Measurements from ENCODE around the gene ZFHX3.
"Not testable (repeated sequence)": the region's sequence is repeated elsewhere in the genome, so short reads cannot be mapped to it uniquely, and the experiment has no call there.

The ZFHX3 gene

GRCh38 chr16:73019457-73020362 is 28.2 kb downstream of the ZFHX3 start:
- no peak for DNase-seq
- no peaks in the 10 kb centered on the region for H3K36me3 Mint-ChIP-seq
- no peak overlapping the region for H3K27ac Mint-ChIP-seq
- H3K4me3 Mint-ChIP-seq: no peak overlapping the region
- no peaks in the 10 kb centered on the region for H3K9me3 Mint-ChIP-seq
- CTCF ChIA-PET: no interaction called here
- H3K27me3 Mint-ChIP-seq: peaks cover 5% of the 10 kb centered on the region
- H3K4me1 Mint-ChIP-seq: no peaks in the 10 kb centered on the region

- Mint-ChIP-seq H3K27ac (no peak overlapping the region), H3K4me1 (no peaks in the 10 kb centered on the region), H3K27me3 (peaks cover 5% of the 10 kb centered on the region), H3K9me3 (no peaks in the 10 kb centered on the region), H3K36me3 (no peaks in the 10 kb centered on the region), H3K4me3 (no peak overlapping the region)
- no peak for DNase-seq
- CTCF ChIA-PET: no interaction called here
Measured at GRCh38 chr16:73018821-73019456, 29.0 kb downstream of the ZFHX3 start.

- H3K4me3 Mint-ChIP-seq: no peak overlapping the region
- CTCF ChIA-PET: no interaction called here
- no peak overlapping the region for H3K27ac Mint-ChIP-seq
- DNase-seq: no peak
- H3K9me3 Mint-ChIP-seq: no peaks in the 10 kb centered on the region
- H3K36me3 Mint-ChIP-seq: no peaks in the 10 kb centered on the region
- peaks cover 5% of the 10 kb centered on the region for H3K27me3 Mint-ChIP-seq
- no peaks in the 10 kb centered on the region for H3K4me1 Mint-ChIP-seq
Measured at GRCh38 chr16:73017321-73017720, 30.6 kb downstream of the ZFHX3 start.

- H3K9me3 Mint-ChIP-seq: no peaks in the 10 kb centered on the region
- peaks cover 5% of the 10 kb centered on the region for H3K27me3 Mint-ChIP-seq
- no peaks in the 10 kb centered on the region for H3K36me3 Mint-ChIP-seq
- DNase-seq: no peak
- H3K4me1 Mint-ChIP-seq: no peaks in the 10 kb centered on the region
- CTCF ChIA-PET: no interaction called here
- no peak overlapping the region for H3K4me3 Mint-ChIP-seq
- no peak overlapping the region for H3K27ac Mint-ChIP-seq
Measured at GRCh38 chr16:73016488-73016830, 31.5 kb downstream of the ZFHX3 start.

- Mint-ChIP-seq H3K4me3 (no peak overlapping the region), H3K9me3 (no peaks in the 10 kb centered on the region)
- DNase-seq: no peak
Measured at GRCh38 chr16:73015612-73016487, 32.1 kb downstream of the ZFHX3 start.

GRCh38 chr16:73014768-73015167 is 33.2 kb downstream of the ZFHX3 start:
- CTCF ChIA-PET: no interaction called here
- no peak overlapping the region for H3K27ac Mint-ChIP-seq
- no peaks in the 10 kb centered on the region for H3K36me3 Mint-ChIP-seq
- H3K27me3 Mint-ChIP-seq: peaks cover 12% of the 10 kb centered on the region
- H3K4me3 Mint-ChIP-seq: no peak overlapping the region
- no peak for DNase-seq
- no peaks in the 10 kb centered on the region for H3K9me3 Mint-ChIP-seq
- no peaks in the 10 kb centered on the region for H3K4me1 Mint-ChIP-seq

More at GRCh38 chr16:73015612-73016487, 32.1 kb downstream of the ZFHX3 start:
- CTCF ChIA-PET: no interaction called here
- H3K4me1 Mint-ChIP-seq: no peaks in the 10 kb centered on the region
- H3K27me3 Mint-ChIP-seq: peaks cover 5% of the 10 kb centered on the region
- H3K27ac Mint-ChIP-seq: no peak overlapping the region
- H3K36me3 Mint-ChIP-seq: no peaks in the 10 kb centered on the region

- Mint-ChIP-seq H3K36me3 (no peaks in the 10 kb centered on the region), H3K4me3 (no peak overlapping the region), H3K9me3 (no peaks in the 10 kb centered on the region), H3K27ac (no peak overlapping the region), H3K4me1 (no peaks in the 10 kb centered on the region), H3K27me3 (peaks cover 12% of the 10 kb centered on the region)
- CTCF ChIA-PET: no interaction called here
- DNase-seq: no peak
Measured at GRCh38 chr16:73013974-73014373, 34.0 kb downstream of the ZFHX3 start.

- Mint-ChIP-seq H3K4me1 (no peaks in the 10 kb centered on the region), H3K36me3 (no peaks in the 10 kb centered on the region), H3K4me3 (no peak overlapping the region), H3K27me3 (peaks cover 10% of the 10 kb centered on the region), H3K27ac (no peak overlapping the region), H3K9me3 (no peaks in the 10 kb centered on the region)
- DNase-seq: no peak
- CTCF ChIA-PET: interaction anchor here (1.6 kb wide), 1 partner anchor 179 kb away, joined by 3 read pairs; no protein-coding TSS in a partner anchor
Measured at GRCh38 chr16:73012341-73012740, 35.6 kb downstream of the ZFHX3 start.

GRCh38 chr16:73011926-73012325 is 36.0 kb downstream of the ZFHX3 start:
- H3K9me3 Mint-ChIP-seq: no peaks in the 10 kb centered on the region
- CTCF ChIA-PET: interaction anchor here (1.6 kb wide), 1 partner anchor 179 kb away, joined by 3 read pairs; no protein-coding TSS in a partner anchor
- no peak overlapping the region for H3K27ac Mint-ChIP-seq
- no peak for DNase-seq
- no peaks in the 10 kb centered on the region for H3K36me3 Mint-ChIP-seq
- H3K27me3 Mint-ChIP-seq: peaks cover 7% of the 10 kb centered on the region
- H3K4me1 Mint-ChIP-seq: no peaks in the 10 kb centered on the region
- H3K4me3 Mint-ChIP-seq: no peak overlapping the region

GRCh38 chr16:73010150-73010676 is 37.7 kb downstream of the ZFHX3 start:
- CTCF ChIA-PET: no interaction called here
- no peak for DNase-seq
- no peaks in the 10 kb centered on the region for H3K36me3 Mint-ChIP-seq
- no peaks in the 10 kb centered on the region for H3K4me1 Mint-ChIP-seq
- H3K27me3 Mint-ChIP-seq: peaks cover 11% of the 10 kb centered on the region
- no peaks in the 10 kb centered on the region for H3K9me3 Mint-ChIP-seq
- H3K4me3 Mint-ChIP-seq: no peak overlapping the region
- no peak overlapping the region for H3K27ac Mint-ChIP-seq

GRCh38 chr16:73009710-73010109 is 38.2 kb downstream of the ZFHX3 start:
- peaks cover 11% of the 10 kb centered on the region for H3K27me3 Mint-ChIP-seq
- H3K9me3 Mint-ChIP-seq, CTCF ChIA-PET, H3K27ac Mint-ChIP-seq, H3K36me3 Mint-ChIP-seq, H3K4me1 Mint-ChIP-seq, DNase-seq, H3K4me3 Mint-ChIP-seq: not testable (repeated sequence)

- peaks cover 11% of the 10 kb centered on the region for H3K27me3 Mint-ChIP-seq
- H3K36me3 Mint-ChIP-seq: no peaks in the 10 kb centered on the region
- DNase-seq: no peak
- peaks cover 3% of the 10 kb centered on the region for H3K9me3 Mint-ChIP-seq
- H3K27ac Mint-ChIP-seq: no peak overlapping the region
- no peak overlapping the region for H3K4me3 Mint-ChIP-seq
- H3K4me1 Mint-ChIP-seq: no peaks in the 10 kb centered on the region
- CTCF ChIA-PET: interaction anchor here (1.1 kb wide), 1 partner anchor 173 kb away, joined by 3 read pairs; no protein-coding TSS in a partner anchor
Measured at GRCh38 chr16:73006026-73006425, 41.9 kb downstream of the ZFHX3 start.

GRCh38 chr16:73002866-73003265 is 45.1 kb downstream of the ZFHX3 start:
- H3K4me3 Mint-ChIP-seq: no peak overlapping the region

GRCh38 chr16:73000907-73001521 is 46.9 kb downstream of the ZFHX3 start:
- Mint-ChIP-seq H3K27me3 (no peaks in the 10 kb centered on the region), H3K4me1 (no peaks in the 10 kb centered on the region), H3K4me3 (no peak overlapping the region), H3K27ac (no peak overlapping the region), H3K9me3 (peaks cover 10% of the 10 kb centered on the region), H3K36me3 (no peaks in the 10 kb centered on the region)
- no peak for DNase-seq
- CTCF ChIA-PET: no interaction called here

More at GRCh38 chr16:73002866-73003265, 45.1 kb downstream of the ZFHX3 start:
- CTCF ChIA-PET: interaction anchor here (0.6 kb wide), 1 partner anchor 954 kb away, joined by 4 read pairs; no protein-coding TSS in a partner anchor
- H3K9me3 Mint-ChIP-seq: peaks cover 10% of the 10 kb centered on the region
- no peaks in the 10 kb centered on the region for H3K4me1 Mint-ChIP-seq
- DNase-seq: no peak
- no peaks in the 10 kb centered on the region for H3K36me3 Mint-ChIP-seq
- no peak overlapping the region for H3K27ac Mint-ChIP-seq
- peaks cover 4% of the 10 kb centered on the region for H3K27me3 Mint-ChIP-seq
